Activated naive CD4-positive, alpha-beta T cell treated with anti-CD3 and anti-CD28 coated beads, Interleukin-2, amount 50 U/mL, for 16 hours (primary cell): ENCODE measurements around the gene DSCAML1.
"Not testable (repeated sequence)": the region's sequence is repeated elsewhere in the genome, so short reads cannot be mapped to it uniquely, and the experiment has no call there.

Source experiments
- DNase-seq: peaks from one replicate; pipeline ENCODE4 v3.0.0-alpha.2; 2020

The DSCAML1 gene

DNA sequence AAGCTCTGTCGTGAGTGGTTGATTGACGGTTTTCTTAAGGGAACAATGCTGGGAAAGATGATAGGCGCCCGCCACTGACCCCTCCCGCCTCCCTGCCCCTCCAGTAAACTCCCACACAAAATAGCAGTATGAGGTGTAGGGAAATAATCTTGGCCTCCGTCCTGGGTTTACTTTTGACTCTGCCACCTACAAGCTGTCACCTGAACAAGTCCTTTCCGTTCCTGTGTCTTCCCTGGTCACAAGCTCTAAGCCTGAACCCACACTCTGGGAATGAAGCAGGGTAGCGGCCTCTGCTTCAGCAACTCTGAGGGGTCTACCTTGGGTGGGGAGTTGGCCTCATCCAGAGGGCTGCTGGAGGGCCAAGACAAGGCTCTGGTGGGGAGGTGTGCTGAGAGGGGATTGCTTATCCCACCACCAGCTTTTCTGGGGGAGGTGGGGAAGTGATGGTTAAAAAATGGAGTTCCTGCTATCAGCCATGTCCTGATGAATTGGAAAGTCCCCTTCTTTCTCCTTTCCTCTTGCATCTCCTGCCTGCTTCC is 381.6 kb downstream of the DSCAML1 start:
- DNase-seq, result no peak

DNA sequence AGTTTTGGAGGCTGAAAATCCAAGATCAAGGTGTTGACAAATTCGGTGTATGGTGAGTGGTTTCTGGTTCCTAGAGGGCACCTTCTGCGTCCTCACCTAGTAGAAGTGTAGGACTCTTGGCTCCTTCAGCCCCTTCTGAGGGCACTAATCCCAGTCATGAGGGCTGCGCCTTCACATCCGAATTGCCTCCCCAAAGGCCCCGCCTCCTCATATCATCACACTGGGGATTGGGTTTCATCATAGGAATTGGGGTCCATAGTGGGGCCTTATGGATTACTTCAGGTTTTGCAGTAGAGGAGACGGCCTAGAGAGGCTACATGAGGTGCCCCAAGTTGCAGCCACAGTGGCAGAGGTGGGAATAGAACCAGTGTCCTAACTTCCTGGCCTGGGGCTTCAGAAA is 382.3 kb downstream of the DSCAML1 start:
- DNase-seq, result no peak

DNA sequence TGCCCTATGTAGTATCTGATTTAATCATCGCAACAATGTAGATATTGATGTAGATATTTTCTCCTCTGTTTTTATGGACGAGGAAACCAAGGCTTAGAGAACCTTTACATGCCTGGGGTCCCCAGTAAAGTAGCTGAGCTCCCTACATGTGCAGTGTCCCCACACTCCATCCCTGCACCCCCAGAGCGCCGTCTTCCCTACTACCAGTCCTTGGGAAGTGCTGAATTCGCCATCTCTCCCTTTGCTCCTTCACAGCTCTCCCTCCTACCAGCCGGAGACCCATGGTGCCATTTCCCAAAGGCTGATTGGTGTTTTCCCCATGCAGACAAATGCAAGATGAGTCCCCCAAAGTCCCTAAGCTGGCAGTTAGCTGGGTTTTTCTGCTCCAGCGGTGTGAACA is 383.4 kb downstream of the DSCAML1 start:
- DNase-seq, result no peak

GRCh38 chr11:117412653-117413275 is 384.3 kb downstream of the DSCAML1 start:
- no peak for DNase-seq

DNA sequence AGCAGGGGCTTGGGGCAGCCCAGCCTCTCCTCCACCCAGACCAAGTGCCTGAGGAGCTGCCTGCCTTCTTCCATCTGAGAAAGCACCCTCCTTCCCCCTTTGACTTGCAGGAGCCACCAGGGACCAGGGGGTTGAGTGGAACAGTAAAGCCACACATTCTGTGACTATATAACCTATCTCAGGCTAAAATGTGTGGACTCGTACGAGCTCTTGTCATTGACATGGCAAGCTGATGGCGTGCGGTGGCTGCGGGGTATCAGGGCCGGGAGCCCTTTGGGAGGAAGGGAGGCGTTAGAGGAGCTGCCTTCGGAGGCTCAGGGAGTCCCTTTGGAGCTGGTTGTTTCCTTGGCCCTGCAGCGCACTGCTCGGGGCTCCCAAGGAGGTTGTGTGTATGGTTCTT is 384.8 kb downstream of the DSCAML1 start:
- DNase-seq, result no peak

DNA sequence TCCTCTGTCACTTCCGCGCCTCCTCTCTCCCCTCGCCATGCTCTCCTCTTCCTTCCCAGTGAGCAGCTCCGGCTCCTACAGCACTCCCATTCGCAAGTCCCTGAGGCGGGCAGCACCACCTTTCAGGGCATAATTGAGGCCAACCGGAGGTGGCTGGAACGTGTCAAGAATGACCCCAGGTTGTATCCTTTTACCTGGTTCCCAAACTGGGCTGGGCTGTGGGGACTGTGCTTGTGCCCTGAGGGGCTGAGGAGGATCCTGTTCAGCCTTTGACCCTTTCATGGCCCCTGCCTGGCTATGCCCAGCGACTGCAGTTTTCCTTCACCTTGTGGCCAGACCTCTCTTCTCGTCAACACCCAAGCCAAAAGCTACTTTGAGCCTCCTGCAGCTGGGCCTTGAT is 385.3 kb downstream of the DSCAML1 start:
- no peak for DNase-seq

GRCh38 chr11:117410861-117411710 is 385.9 kb downstream of the DSCAML1 start:
- DNase-seq, result no peak

DNA sequence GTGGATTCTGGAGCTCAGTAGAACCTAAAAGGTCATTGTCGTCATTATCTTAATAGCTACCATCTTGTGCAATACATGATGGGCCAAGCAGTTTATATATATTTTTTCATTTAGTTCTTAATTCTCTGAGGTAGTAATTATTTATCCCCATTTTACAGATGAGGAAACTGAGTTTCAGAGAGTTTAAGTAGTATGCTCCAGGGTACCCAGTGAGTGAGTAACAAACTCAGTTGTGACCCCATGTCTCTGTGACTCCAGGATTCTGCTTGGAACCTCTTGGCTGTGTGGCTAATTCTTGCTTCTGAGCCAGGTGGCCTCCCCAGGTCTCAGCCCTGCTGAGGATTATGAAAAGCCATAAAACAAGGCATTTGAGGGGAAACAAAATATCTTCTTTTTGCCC is 386.8 kb downstream of the DSCAML1 start:
- no peak for DNase-seq

DNA sequence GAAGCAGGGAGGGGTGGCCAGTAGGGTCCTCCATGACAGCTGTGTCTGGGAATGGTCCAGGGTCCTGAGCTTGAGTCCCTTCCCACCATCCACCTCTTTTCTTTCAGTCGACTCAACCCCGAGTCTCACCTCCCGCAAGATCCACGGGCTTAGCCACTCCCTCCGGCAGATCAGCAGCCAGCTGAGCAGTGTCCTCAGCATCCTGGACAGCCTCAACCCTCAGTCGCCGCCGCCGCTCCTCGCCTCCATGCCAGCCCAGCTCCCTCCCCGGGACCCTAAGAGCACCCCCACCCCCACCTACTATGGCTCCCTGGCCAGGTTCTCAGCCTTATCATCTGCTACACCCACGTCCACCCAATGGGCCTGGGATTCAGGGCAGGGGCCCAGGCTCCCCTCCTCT is 387.5 kb downstream of the DSCAML1 start:
- DNase-seq, result no peak

DNA sequence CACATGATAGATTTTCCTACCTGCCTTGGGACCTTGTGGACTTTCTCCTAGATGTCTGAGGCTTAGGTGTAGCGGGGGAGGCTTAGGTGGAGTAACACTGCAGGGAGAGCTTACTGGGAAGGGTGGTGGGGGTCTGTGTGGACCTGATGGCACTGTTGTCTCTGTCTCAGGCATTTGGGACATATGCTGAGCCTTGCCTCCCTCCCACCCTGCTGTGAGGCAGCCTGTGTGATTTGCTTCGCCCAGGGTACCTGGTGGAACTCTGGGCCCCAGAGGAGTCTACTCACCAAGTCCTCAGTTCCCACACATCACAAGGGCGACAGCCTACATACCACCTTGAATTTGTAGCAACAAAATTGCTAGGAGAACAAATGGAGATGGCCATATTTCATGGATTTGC is 388.7 kb downstream of the DSCAML1 start:
- DNase-seq, result no peak

GRCh38 chr11:117407016-117407415 is 390.0 kb downstream of the DSCAML1 start:
- DNase-seq, result no peak

DNA sequence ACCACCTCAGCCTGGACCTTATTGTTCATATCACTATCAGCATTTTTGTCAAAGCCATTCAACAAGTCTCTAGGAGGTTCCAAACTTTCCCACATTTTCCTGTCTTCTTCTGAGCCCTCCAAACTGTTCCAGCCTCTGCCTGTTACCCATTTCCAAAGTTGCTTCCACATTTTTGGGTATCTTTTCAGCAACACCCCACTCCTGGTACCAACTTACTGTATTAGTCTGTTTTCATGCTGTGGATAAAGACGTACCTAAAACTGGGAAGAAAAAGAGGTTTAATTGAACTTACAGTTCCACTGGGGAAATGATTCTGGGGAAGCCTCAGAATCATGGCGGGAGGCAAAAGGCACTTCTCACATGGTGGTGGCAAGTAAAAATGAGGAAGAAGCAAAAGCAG is 391.1 kb downstream of the DSCAML1 start:
- not testable (repeated sequence) for DNase-seq

GRCh38 chr11:117399100-117399840 is 397.7 kb downstream of the DSCAML1 start:
- DNase-seq, result not testable (repeated sequence)

GRCh38 chr11:117398618-117399017 is 398.4 kb downstream of the DSCAML1 start:
- not testable (repeated sequence) for DNase-seq

DNA sequence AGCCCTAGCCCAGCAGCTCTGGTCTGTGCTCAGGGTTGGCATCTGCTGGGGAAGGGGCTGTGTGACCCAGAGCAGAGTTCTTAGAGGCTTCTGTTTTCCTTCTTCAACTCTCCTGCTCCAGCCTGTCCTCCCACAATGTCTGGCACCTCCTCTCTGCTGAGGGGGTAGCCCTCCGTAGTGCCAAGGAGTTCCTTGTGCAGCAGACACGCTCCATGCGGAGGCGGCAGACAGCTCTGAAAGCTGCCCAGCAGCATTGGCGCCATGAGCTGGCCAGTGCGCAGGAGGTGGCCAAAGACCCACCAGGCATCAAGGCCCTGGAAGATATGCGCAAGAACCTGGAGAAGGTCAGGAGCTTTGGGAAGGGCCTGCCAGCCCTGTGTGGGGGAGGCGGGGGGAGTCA is 400.0 kb downstream of the DSCAML1 start:
- no peak for DNase-seq

DNA sequence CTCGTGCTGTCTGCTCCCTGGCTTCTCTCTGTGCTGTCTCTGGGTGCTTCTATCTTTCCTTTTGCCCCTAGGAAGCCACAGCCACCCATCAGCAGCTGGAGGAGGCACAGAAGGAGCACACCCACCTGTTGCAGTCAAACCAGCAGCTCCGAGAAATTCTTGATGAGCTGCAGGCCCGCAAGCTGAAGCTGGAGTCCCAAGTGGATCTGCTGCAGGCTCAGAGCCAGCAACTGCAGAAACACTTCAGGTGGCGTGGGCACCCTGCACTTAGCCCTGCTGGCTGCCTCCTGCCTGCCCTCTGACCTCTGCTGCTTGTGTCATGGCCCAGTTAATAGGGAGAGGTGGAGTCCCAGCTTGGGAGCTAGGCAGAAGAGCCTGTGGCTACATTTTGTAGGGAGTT is 401.5 kb downstream of the DSCAML1 start:
- DNase-seq, result no peak

GRCh38 chr11:117394221-117394925 is 402.6 kb downstream of the DSCAML1 start:
- no peak for DNase-seq

DNA sequence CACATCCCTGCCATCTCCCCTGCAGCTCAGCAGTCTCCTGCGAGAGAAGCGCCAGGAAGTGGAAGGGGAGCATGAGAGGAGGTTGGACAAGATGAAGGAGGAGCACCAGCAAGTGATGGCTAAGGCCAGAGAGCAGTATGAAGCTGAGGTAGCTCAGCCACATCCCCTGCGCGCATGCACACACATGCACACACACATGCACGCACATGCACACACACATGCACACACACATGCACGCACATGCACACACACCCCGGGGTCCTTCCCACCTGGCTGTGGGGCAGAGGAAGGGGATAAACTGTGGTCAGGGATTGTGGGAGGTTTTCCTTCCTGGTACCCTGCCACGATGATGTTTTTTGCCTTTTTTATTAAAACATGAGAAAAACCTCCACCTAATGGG is 404.0 kb downstream of the DSCAML1 start:
- no peak for DNase-seq

- no peak for DNase-seq
Measured at GRCh38 chr11:117392001-117392690, 404.9 kb downstream of the DSCAML1 start.

DNA sequence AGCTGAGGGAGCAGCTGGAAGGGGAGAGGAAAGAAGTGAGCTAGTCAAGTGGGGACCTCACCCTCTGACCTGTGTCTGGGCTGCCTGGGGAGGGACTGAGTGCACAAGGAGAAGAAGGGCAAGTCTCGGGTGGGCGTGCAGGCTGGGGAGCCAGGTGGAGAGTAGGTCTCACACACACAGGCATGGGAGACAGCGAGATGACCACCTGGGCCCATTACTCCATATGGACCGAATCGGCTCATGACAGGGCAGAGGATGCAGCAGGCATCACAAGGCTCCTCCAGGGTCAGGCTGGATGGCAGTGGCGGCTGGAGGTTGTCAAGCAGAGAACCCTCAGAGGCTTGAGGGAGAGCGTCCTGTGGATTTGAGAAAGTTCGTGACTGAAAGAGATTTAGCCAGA is 405.8 kb downstream of the DSCAML1 start:
- no peak for DNase-seq

DNA sequence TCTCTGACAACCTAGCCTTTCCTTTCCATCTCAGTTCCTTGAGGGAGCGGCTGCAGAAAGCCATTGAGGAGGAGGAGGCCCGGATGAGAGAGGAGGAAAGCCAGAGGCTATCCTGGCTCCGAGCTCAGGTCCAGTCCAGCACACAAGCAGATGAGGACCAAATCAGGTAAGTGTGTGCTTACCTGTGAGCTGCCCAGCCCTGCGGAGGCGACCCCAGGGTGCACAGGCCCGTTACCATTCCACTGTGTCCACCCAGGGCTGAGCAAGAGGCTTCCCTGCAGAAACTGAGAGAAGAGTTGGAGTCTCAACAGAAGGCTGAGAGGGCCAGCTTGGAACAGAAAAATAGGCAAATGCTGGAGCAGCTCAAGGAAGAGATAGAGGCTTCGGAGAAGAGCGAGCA is 406.3 kb downstream of the DSCAML1 start:
- DNase-seq, result no peak
